Fibroblast of villous mesenchyme (primary cell): ENCODE measurements around the gene RARS2. TPM values are rescaled to one million over a fixed set of nuclear protein-coding genes. Genes with fewer than 3 reads are reported as not detected.
A peak's percentile ranks its signal among the peaks of the same experiment; 100 is the strongest.

Experiments used
- DNase-seq: peaks from one replicate; pipeline ENCODE4 v3.0.0-alpha.2; 2010; ENCODE audit warnings: low read depth
- H3K4me3 ChIP-seq: 2 replicates; pipeline ENCODE4 v1.5.1; 2011; ENCODE audit warnings: low read depth, mild to moderate bottlenecking, low read length
- total RNA-seq: library from RNA; depleted of rRNA; stranded (reverse); fragments of >200 nt; gene quantifications from 2 replicates; pipeline ENCODE4 v1.2.3, GENCODE V29; 2012
- TF ChIP-seq, protein P1 (sequence below): IDR thresholded peaks from 2 replicates; pipeline ENCODE4 v1.5.1; 2012; ENCODE audit warnings: low read depth, mild to moderate bottlenecking, low read length; ENCODE audit not compliant: insufficient read depth

Gene RARS2
- total RNA-seq, 1 donor = 51.8 TPM

DNA sequence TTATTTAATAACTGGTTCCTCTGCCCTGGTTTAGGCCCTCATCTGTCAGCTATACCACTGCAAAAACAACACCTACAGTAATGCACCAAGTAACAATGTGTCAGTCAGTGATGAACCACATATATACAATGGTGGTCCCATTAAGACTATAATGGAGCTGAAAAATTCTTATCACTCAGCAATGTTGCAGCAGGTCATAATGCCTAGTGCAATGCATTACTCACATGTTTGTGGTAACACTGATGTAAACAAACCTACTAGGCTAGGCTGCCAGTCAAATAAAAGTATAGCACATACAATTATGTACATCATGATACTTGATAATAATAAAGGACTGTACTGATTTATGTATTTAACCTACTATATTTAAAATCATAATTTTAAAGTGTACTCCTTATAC lies 31.3 kb downstream of the RARS2 start:
- H3K4me3 ChIP-seq = no peak overlapping the region
- TF ChIP-seq, protein P1, sequence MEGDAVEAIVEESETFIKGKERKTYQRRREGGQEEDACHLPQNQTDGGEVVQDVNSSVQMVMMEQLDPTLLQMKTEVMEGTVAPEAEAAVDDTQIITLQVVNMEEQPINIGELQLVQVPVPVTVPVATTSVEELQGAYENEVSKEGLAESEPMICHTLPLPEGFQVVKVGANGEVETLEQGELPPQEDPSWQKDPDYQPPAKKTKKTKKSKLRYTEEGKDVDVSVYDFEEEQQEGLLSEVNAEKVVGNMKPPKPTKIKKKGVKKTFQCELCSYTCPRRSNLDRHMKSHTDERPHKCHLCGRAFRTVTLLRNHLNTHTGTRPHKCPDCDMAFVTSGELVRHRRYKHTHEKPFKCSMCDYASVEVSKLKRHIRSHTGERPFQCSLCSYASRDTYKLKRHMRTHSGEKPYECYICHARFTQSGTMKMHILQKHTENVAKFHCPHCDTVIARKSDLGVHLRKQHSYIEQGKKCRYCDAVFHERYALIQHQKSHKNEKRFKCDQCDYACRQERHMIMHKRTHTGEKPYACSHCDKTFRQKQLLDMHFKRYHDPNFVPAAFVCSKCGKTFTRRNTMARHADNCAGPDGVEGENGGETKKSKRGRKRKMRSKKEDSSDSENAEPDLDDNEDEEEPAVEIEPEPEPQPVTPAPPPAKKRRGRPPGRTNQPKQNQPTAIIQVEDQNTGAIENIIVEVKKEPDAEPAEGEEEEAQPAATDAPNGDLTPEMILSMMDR = no peak
- peak; percentile 42 for DNase-seq

DNA sequence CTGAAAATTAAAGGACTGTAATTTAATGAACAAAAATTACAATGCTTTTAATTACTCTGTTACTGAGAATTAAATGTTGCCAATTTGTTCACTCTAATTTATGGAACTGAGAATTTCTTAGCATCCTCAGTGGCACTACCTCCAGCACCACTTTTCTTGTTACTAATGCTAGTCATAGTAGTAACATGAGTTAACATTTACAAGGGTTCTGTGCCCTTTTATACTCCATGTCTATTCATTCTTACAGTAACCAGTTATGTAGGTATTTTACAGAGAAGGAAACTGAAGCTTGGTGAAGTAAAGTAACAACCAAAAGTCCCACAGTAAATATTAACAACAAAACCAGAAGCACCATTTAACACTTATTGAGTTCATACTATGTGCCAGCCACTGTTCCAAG lies 34.3 kb downstream of the RARS2 start:
- TF ChIP-seq, protein P1 = no peak
- no peak overlapping the region for H3K4me3 ChIP-seq
- no peak for DNase-seq

DNA sequence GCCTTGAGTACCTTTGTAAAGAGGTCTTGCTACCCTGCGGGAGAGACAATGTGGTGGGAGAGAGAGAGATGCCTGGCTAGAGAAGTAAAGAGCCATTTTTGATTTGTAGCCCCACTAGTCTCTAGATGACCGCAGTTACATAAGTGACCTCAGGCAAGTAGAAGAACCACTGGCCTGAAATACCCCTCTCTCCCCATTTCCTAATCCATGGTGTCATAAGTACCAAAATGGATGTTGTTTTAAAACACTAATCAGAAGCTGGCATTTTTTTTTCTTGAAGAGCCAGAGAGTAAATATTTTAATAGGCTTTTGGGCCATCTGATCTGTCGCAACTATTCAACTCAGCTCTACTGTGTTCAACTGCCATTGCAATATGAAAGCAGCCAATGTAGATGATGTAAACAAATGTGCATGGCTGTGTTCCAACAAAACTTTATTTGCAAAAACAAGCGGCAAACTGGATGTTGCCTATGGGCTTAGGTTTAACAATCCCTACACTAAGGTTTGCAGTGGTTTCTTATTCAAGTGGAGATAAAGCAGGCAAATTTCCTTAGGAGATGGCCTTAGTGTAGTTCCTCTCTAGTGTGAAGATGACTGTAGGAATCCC lies 36.5 kb downstream of the RARS2 start:
- no peak overlapping the region for H3K4me3 ChIP-seq
- TF ChIP-seq, protein P1 = no peak
- DNase-seq = peak; percentile 53

DNA sequence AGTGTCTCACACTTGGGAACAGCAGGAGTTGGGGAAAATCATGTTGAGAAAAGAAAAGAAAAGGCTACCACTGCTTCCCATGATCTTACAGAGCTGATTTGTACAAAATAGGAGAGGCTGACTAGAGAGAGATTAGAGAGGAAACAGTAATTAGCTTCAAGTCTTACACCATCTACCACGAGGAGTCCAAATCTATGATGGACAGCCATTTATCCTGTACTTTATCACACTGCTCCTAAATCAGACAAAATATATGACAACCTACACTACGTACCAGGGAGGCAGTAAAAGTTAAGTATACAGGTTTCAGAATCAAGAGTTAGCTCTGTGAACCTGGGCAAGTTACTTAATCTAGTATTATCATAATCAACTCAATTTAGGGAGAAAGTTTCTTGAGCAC lies 38.0 kb downstream of the RARS2 start:
- TF ChIP-seq, protein P1 = no peak
- no peak for DNase-seq
- H3K4me3 ChIP-seq = no peak overlapping the region

DNA sequence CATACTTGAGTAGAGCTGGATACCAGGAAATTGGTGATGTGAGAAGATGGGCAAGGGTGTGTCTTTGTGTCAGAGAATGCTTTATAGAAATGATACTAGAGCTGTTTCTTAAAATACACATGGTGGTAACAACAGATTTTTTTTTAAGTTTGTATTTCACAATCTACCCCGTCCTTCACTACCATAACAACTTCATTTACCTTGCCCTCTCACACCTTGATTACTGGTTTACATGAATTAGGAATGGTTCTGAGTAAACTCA lies 45.4 kb downstream of the RARS2 start:
- H3K4me3 ChIP-seq = no peak overlapping the region
- DNase-seq = no peak
- TF ChIP-seq, protein P1 = no peak

DNA sequence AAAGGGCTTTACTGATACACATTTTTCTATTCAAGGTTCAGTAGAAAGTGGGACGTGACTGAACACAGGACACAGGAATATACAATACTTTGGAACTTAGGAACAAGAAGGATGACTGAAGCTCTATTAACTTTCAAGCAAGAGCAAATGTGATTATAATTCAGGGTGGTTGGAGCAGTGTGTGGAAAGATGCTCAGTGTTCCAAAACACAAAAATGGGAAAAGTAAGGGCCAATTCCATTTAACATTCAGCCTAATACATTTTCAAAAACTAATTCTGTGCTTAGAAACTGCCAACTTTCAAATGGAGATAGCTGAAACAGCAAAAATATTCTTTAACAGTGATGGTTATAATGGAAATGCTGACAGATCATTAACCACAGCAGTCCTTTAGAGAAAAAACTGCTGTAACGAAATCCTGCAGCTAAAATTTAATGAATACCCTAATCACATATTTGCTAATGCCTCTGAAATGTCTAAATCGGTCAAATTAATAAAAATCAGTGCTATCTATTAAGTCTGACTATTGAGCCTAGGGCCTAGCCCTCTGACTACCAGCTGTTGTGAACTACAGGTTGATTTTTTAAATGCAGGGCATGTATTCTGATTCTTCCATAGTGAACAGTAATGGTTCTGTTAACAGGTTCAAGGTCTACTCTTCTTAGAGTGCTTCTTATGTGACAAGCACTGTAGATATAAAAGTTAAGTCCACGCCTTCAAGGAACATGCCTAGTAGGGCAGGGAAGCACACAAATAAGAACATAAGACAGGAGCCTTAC lies 45.9 kb downstream of the RARS2 start:
- DNase-seq = no peak
- no peak overlapping the region for H3K4me3 ChIP-seq
- TF ChIP-seq, protein P1 = no peak
